ENCODE data around the gene ACTRT3.

ACTRT3 gene

GRCh38 chr3:169812332-169813235, 43.2 kb upstream of the ACTRT3 start, which contains the start of the genes LRRC34 and LRRIQ4 (continued):
- TF ChIP-seq PRDM2 (tag by site-specific recombination; IDR thresholded peaks at IDR 0.05; ENCODE audit: borderline replicate concordance) (no peak), ZBTB17 (tag by site-specific recombination; IDR thresholded peaks at IDR 0.05) (peak; percentile 77), MYNN (tag by site-specific recombination; IDR thresholded peaks at IDR 0.05; ENCODE audit: borderline replicate concordance) (peak; percentile 42; the same call in 1 of the 2 replicates), ZNF211 (tag by site-specific recombination; IDR thresholded peaks at IDR 0.05; ENCODE audit: low read depth) (no peak), ZNF624 (tag by site-specific recombination; IDR thresholded peaks at IDR 0.05) (no peak), FEZF1 (tag by site-specific recombination; IDR thresholded peaks at IDR 0.05) (0 out of 2 replicates have a peak, but pooled peaks have one; percentile 16), ZBTB20 (tag by site-specific recombination; IDR thresholded peaks at IDR 0.05) (peak; percentile 39; the same call in 1 of the 2 replicates), ZNF221 (tag by site-specific recombination; IDR thresholded peaks at IDR 0.05; ENCODE audit: borderline replicate concordance) (no peak), ZFHX2 (tag by site-specific recombination; conservative IDR thresholded peaks at IDR 0.05) (0 out of 2 replicates have a peak, but pooled peaks have one; percentile 24), ZXDB (tag by site-specific recombination; IDR thresholded peaks at IDR 0.05) (0 out of 2 replicates have a peak, but pooled peaks have one; percentile 8)

- H3K9me3 ChIP-seq (ENCODE audit: control insufficient read depth, insufficient read depth, low read depth, low read length): no peaks in the 10 kb centered on the region
- H3K27ac ChIP-seq (ENCODE audit: extremely low read depth, low read depth, low read length): peak overlapping the region; percentile 80
- POLR2A ChIA-PET: interaction anchor here (0.6 to 1.6 kb wide), 5 partner anchors 13 to 368 kb away, joined by 4 to 6 read pairs (median 4); partner anchors contain the start of genes ACTRT3 and MYNN
- H3K36me3 ChIP-seq (ENCODE audit: control insufficient read depth in 2 of 2, insufficient read depth in 1 of 2, low read length in 2 of 2): peaks cover 0 to 4% of the 10 kb centered on the region in 2 experiments; a peak in 1 of 3 replicates
- peak overlapping the region; percentile 61 for H3K4me3 ChIP-seq (ENCODE audit: low read depth, low read length)
- CTCF ChIA-PET: interaction anchor here (0.6 to 0.7 kb wide), 3 partner anchors 15 to 602 kb away, joined by 3 read pairs; no protein-coding TSS in a partner anchor
- no peaks in the 10 kb centered on the region for H3K4me1 ChIP-seq (ENCODE audit: control insufficient read depth, insufficient read depth, low read length)
- TF ChIP-seq ZNF335 (tag by site-specific recombination; conservative IDR thresholded peaks at IDR 0.05) (peak; percentile 43), ZNF777 (tag by site-specific recombination; IDR thresholded peaks at IDR 0.05; ENCODE audit: borderline replicate concordance) (peak; percentile 72; the same call in 1 of the 2 replicates), ZBTB7A (tag by site-specific recombination; IDR thresholded peaks at IDR 0.05; ENCODE audit: low read depth) (0 out of 2 replicates have a peak, but pooled peaks have one; percentile 11), EGR2 (tag by site-specific recombination; IDR thresholded peaks at IDR 0.05; ENCODE audit: low read depth) (no peak), ZBTB21 (tag by site-specific recombination; IDR thresholded peaks at IDR 0.05) (no peak), ZBTB10 (tag by site-specific recombination; IDR thresholded peaks at IDR 0.05) (peak; percentile 92), ZNF660 (tag by site-specific recombination; IDR thresholded peaks at IDR 0.05) (peak; percentile 79), WT1 (tag by site-specific recombination; IDR thresholded peaks at IDR 0.05) (no peak), PATZ1 (tag by site-specific recombination; IDR thresholded peaks at IDR 0.05) (peak; percentile 95), SP2 (tag by site-specific recombination; IDR thresholded peaks at IDR 0.05) (peak; percentile 43), BCL6B (tag by site-specific recombination; IDR thresholded peaks at IDR 0.05) (no peak), ZNF473 (tag by site-specific recombination; IDR thresholded peaks at IDR 0.05) (no peak)
These were observed 42.4 kb upstream of the ACTRT3 start for GRCh38 chr3:169811631-169812331.

All from HEK293 (cell line).